HepG2 (cell line): ENCODE results near the gene RPTOR. TPM values are rescaled to one million over a fixed set of nuclear protein-coding genes. Genes with fewer than 3 reads are reported as not detected.

Experiments
- ATAC-seq: fragments of 200-7000 bp; cut with Tn5 transposase; 3 replicates; pipeline ENCODE4 v1.9.1; 2020; ENCODE audit warnings: mild to moderate bottlenecking, moderate library complexity
- BruUV-seq: library from RNA; stranded (reverse); fragments of 400-500 nt; replicated peaks from 2 replicates; lab custom pipeline; 2021; lab: Mats Ljungman, UMichigan
- CTCF ChIA-PET: fragments of 300-600 bp; formaldehyde crosslinking; extraction: SDS; loops from one replicate; lab custom pipeline; 2021; ENCODE audit warnings: low total read pairs, inconsistent platforms, low intra/inter-chr PET ratio; lab: Yijun Ruan, JAX
- POLR2A ChIA-PET: fragments of 350-600 bp; sonication (Branson Sonifier 250); formaldehyde crosslinking; loops from one replicate; lab custom pipeline; 2020; ENCODE audit warnings: antibody characterized with exemption, inconsistent platforms; lab: Yijun Ruan, JAX
- DNase-seq: peaks from one replicate; pipeline ENCODE4 v3.0.0-alpha.2; 2015; ENCODE audit warnings: low spot score
- FAIRE-seq: peaks from 3 replicates; lab custom pipeline; 2011; peaks lifted over from hg19 to GRCh38; lab: Jason Lieb, UNC
- H2AFZ ChIP-seq: one replicate; pipeline ENCODE4 v1.6.1; 2011; ENCODE audit warnings: low read length, inconsistent platforms
- H3K27ac ChIP-seq: fragments of 300-600 bp; 3 replicates; pipeline ENCODE4 v1.8.0; 2011; ENCODE audit warnings: mixed run types, mild to moderate bottlenecking, mixed read lengths, low read length, inconsistent platforms; ENCODE audit not compliant: insufficient read depth; ENCODE audit errors: extremely low read length
- H3K27me3 ChIP-seq, 2 experiments: fragments of 200-600 bp in 1 of 2; 2 replicates in 1 of 2; 3 replicates in 1 of 2; pipeline versions ENCODE4 v1.6.0 to v1.8.0; 2011; ENCODE audit warnings: low read length in 2 of 2, mild to moderate bottlenecking in 2 of 2, moderate library complexity in 2 of 2, inconsistent platforms in 1 of 2; ENCODE audit not compliant: insufficient read depth in 2 of 2, control insufficient read depth in 1 of 2
- H3K36me3 ChIP-seq, 2 experiments: fragments of 200-600 bp in 1 of 2; replicated peaks in 1 of 2; 2 replicates in 1 of 2; 3 replicates in 1 of 2; pipeline versions ENCODE4 v1.5.1 to v1.8.0; 2011; ENCODE audit warnings: low read length in 2 of 2, inconsistent platforms in 1 of 2; ENCODE audit not compliant: insufficient read depth in 2 of 2, control insufficient read depth in 1 of 2
- H3K4me1 ChIP-seq: 2 replicates; pipeline ENCODE4 v1.5.1; 2012; ENCODE audit warnings: low read length, inconsistent platforms; ENCODE audit not compliant: insufficient read depth
- H3K4me2 ChIP-seq: 2 replicates; pipeline ENCODE4 v1.6.0; 2011; ENCODE audit warnings: low read depth, low read length, inconsistent platforms
- H3K4me3 ChIP-seq, 3 experiments: fragments of 200-600 bp in 1 of 3; sonication (generic), shearing (Covaris generic) in 1 of 3; replicated peaks in 1 of 3; 2 replicates each; pipeline ENCODE4 v1.5.1; 2011 to 2016; ENCODE audit warnings: low read length in 3 of 3, inconsistent platforms in 2 of 3, low read depth in 2 of 3, mild to moderate bottlenecking in 2 of 3, control low read depth in 1 of 3, mixed read lengths in 1 of 3; ENCODE audit not compliant: insufficient read depth in 1 of 3
- H3K79me2 ChIP-seq: one replicate; pipeline ENCODE4 v1.6.1; 2011; ENCODE audit warnings: low read length, inconsistent platforms; ENCODE audit not compliant: insufficient read depth
- H3K9ac ChIP-seq: 2 replicates; pipeline ENCODE4 v1.6.0; 2011; ENCODE audit warnings: mild to moderate bottlenecking, low read depth, low read length, inconsistent platforms; ENCODE audit not compliant: insufficient read depth
- H3K9me3 ChIP-seq: 2 replicates; pipeline ENCODE4 v1.5.1; 2012; ENCODE audit warnings: mild to moderate bottlenecking, low read length
- H4K20me1 ChIP-seq: 2 replicates; pipeline ENCODE4 v1.6.0; 2011; ENCODE audit warnings: inconsistent platforms, mild to moderate bottlenecking, low read length, moderate library complexity; ENCODE audit not compliant: insufficient read depth
- ATAD3A ChIP-seq: sonication (generic); formaldehyde crosslinking; IDR thresholded peaks from 2 replicates; pipeline ENCODE4 v1.4.0; 2020; ENCODE audit warnings: missing genetic modification reagents
- EHMT2 ChIP-seq: fragments of 200-600 bp; sonication (generic); IDR thresholded peaks from 2 replicates; pipeline ENCODE4 v1.7.0; 2017; ENCODE audit warnings: antibody characterized with exemption, low read depth, low read length, borderline replicate concordance
- FOXA3 ChIP-seq: IDR thresholded peaks from 2 replicates; pipeline ENCODE4 v1.6.1; 2016; ENCODE audit warnings: missing genetic modification reagents, missing compliant biosample characterization
- FOXK1 ChIP-seq: sonication (generic); formaldehyde crosslinking; IDR thresholded peaks from 2 replicates; pipeline ENCODE4 v1.4.0; 2020; ENCODE audit warnings: low read depth, missing genetic modification reagents, borderline replicate concordance
- MZF1 ChIP-seq: sonication (generic); formaldehyde crosslinking; IDR thresholded peaks from 2 replicates; pipeline ENCODE4 v1.8.1; 2023; ENCODE audit warnings: mild to moderate bottlenecking, missing genetic modification reagents, borderline replicate concordance
- POLR2AphosphoS2 ChIP-seq: IDR thresholded peaks from 2 replicates; pipeline ENCODE4 v1.6.1; 2011; ENCODE audit warnings: low read depth, low read length, improper control_type of control experiment
- RAD21 ChIP-seq: fragments of 450-650 bp; formaldehyde crosslinking; IDR thresholded peaks from 2 replicates; pipeline ENCODE4 v1.5.0; 2020; ENCODE audit warnings: mild to moderate bottlenecking
- RBM39 ChIP-seq: fragments of 200-400 bp; formaldehyde crosslinking; IDR thresholded peaks from one replicate; pipeline ENCODE4 v1.6.1; 2018; ENCODE audit warnings: antibody characterized with exemption, mild to moderate bottlenecking, low read depth, low read length; ENCODE audit not compliant: poor library complexity, severe bottlenecking
- ZNF180 ChIP-seq: sonication (generic); formaldehyde crosslinking; IDR thresholded peaks from 2 replicates; pipeline ENCODE4 v1.4.0; 2020; ENCODE audit warnings: low read depth, missing genetic modification reagents, borderline replicate concordance
- ZNF232 ChIP-seq: sonication (generic); formaldehyde crosslinking; IDR thresholded peaks from 2 replicates; pipeline ENCODE4 v1.4.0; 2020; ENCODE audit warnings: missing genetic modification reagents, borderline replicate concordance
- WGBS: methylation state at CpG from one replicate; pipeline ENCODE4 v1.1.6; 2017; ENCODE audit warnings: low lambda C conversion rate; 5-methylcytosine and 5-hydroxymethylcytosine counted together
- in situ Hi-C: cut with HindIII; loops from 2 replicates; pipeline ENCODE4 v1.10.0; 2017; ENCODE audit warnings: low pct_unique_long_range_greater_than_20kb; ENCODE audit not compliant: extremely low pct_ligation_motif_present
- intact Hi-C: fragments of 100-400 bp; cut with micrococcal nuclease; formaldehyde crosslinking; loops from one replicate; pipeline ENCODE4 v1.10.0; 2022; ENCODE audit not compliant: unreplicated experiment
- polyA plus RNA-seq, 8 experiments: library from polyadenylated mRNA; depleted of rRNA in 3 of 8; stranded (reverse) in 7 of 8; unstranded in 1 of 8; fragments of >200 nt; fragmentation: Illumina TruSeq in 4 of 8; extraction: Trizol in 4 of 8; gene quantifications; 2 replicates each; pipeline versions ENCODE4 v1.2.1 to v1.2.3, GENCODE V29; 2011 to 2016; ENCODE audit warnings: low read depth in 4 of 8, missing spikeins in 1 of 8, mixed read lengths in 1 of 8; ENCODE audit not compliant: insufficient read depth in 1 of 8
- total RNA-seq, 5 experiments: library from RNA; depleted of rRNA; stranded (reverse); fragments of >200 nt; fragmentation: Illumina TruSeq; extraction: Trizol; gene quantifications; 2 replicates each; pipeline ENCODE4 v1.2.3, GENCODE V29; 2016; ENCODE audit warnings: low read depth in 1 of 5
- TF ChIP-seq, protein P1 (sequence below): sonication (generic); formaldehyde crosslinking; IDR thresholded peaks from 2 replicates; pipeline ENCODE4 v1.4.0; 2020; ENCODE audit warnings: missing genetic modification reagents
- TF ChIP-seq, protein P2 (sequence below): sonication (generic); formaldehyde crosslinking; IDR thresholded peaks from 2 replicates; pipeline ENCODE4 v1.4.0; 2020; ENCODE audit warnings: mild to moderate bottlenecking, missing genetic modification reagents
- TF ChIP-seq, protein P3 (sequence below): IDR thresholded peaks from 2 replicates; pipeline ENCODE4 v1.6.1; 2016; ENCODE audit warnings: low read depth, control low read depth
- TF ChIP-seq, protein P4 (sequence below): sonication (generic); formaldehyde crosslinking; conservative IDR thresholded peaks from 2 replicates; pipeline ENCODE4 v1.5.0; 2020; ENCODE audit warnings: missing genetic modification reagents
- TF ChIP-seq, protein P5 (sequence below): sonication (generic); formaldehyde crosslinking; IDR thresholded peaks from 2 replicates; pipeline ENCODE4 v1.8.1; 2023; ENCODE audit warnings: mild to moderate bottlenecking, moderate library complexity, missing genetic modification reagents

RPTOR gene
- total and polyA plus RNA-seq, 2 of the 13 experiments (the other 11 are each of a cell fraction or from before 2014, with no cell fraction given): 6.6 to 25.3 TPM

DNA sequence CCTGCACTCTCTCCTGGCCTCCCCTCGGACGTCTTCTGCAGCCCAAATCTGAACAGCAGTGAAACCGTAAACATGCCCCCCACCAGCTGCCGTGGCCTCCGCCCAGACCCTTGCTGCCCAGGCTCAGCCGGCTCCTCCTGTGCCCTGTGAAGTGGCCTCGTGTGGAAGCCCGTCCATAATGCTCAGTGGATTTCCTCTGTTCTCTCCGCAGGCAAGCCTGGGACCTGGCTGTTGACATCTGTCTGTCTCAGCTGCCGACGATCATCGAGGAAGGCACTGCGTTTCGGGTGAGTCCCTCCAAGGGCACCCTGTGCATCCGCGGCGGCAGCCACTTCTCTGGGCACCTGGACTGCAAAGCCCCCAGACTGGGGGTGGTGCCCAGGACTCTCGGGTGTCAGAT is 293.1 kb downstream of the RPTOR start:
- Histone ChIP-seq H3K9me3 (no peaks in the 10 kb centered on the region), H3K36me3 (peaks cover 6 to 22% of the 10 kb centered on the region in 2 experiments; a peak in 4 of 5 replicates), H2AFZ (no peak overlapping the region), H3K4me2 (no peak overlapping the region), H3K79me2 (no peaks in the 10 kb centered on the region), H3K9ac (no peak overlapping the region), H3K27me3 (no peaks in the 10 kb centered on the region), H4K20me1 (no peaks in the 10 kb centered on the region), H3K4me3 (no peak overlapping the region), H3K27ac (no peak overlapping the region), H3K4me1 (peaks cover 10% of the 10 kb centered on the region)
- DNase-seq: no peak
- ChIA-PET POLR2A (no interaction called here), CTCF (no interaction called here)
- in situ Hi-C loops (no loop called here), intact Hi-C loops (no loop called here)
- BruUV-seq: no TSS peak
- WGBS: 97% methylated on average over 18 of the region's 18 CpGs
- ATAC-seq: no peak
- FAIRE-seq: no peak
- TF ChIP-seq MZF1 (CRISPR knock-in tag) (no peak), ZNF180 (CRISPR knock-in tag) (no peak), RBM39 (no peak), FOXK1 (CRISPR knock-in tag) (no peak), FOXA3 (CRISPR knock-in tag) (no peak), ZNF232 (CRISPR knock-in tag) (no peak), ATAD3A (no peak), POLR2AphosphoS2 (no peak), EHMT2 (no peak), RAD21 (CRISPR knock-in tag) (no peak)
- TF ChIP-seq, protein P1, sequence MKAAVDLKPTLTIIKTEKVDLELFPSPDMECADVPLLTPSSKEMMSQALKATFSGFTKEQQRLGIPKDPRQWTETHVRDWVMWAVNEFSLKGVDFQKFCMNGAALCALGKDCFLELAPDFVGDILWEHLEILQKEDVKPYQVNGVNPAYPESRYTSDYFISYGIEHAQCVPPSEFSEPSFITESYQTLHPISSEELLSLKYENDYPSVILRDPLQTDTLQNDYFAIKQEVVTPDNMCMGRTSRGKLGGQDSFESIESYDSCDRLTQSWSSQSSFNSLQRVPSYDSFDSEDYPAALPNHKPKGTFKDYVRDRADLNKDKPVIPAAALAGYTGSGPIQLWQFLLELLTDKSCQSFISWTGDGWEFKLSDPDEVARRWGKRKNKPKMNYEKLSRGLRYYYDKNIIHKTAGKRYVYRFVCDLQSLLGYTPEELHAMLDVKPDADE (CRISPR knock-in tag): no peak
- TF ChIP-seq, protein P2, sequence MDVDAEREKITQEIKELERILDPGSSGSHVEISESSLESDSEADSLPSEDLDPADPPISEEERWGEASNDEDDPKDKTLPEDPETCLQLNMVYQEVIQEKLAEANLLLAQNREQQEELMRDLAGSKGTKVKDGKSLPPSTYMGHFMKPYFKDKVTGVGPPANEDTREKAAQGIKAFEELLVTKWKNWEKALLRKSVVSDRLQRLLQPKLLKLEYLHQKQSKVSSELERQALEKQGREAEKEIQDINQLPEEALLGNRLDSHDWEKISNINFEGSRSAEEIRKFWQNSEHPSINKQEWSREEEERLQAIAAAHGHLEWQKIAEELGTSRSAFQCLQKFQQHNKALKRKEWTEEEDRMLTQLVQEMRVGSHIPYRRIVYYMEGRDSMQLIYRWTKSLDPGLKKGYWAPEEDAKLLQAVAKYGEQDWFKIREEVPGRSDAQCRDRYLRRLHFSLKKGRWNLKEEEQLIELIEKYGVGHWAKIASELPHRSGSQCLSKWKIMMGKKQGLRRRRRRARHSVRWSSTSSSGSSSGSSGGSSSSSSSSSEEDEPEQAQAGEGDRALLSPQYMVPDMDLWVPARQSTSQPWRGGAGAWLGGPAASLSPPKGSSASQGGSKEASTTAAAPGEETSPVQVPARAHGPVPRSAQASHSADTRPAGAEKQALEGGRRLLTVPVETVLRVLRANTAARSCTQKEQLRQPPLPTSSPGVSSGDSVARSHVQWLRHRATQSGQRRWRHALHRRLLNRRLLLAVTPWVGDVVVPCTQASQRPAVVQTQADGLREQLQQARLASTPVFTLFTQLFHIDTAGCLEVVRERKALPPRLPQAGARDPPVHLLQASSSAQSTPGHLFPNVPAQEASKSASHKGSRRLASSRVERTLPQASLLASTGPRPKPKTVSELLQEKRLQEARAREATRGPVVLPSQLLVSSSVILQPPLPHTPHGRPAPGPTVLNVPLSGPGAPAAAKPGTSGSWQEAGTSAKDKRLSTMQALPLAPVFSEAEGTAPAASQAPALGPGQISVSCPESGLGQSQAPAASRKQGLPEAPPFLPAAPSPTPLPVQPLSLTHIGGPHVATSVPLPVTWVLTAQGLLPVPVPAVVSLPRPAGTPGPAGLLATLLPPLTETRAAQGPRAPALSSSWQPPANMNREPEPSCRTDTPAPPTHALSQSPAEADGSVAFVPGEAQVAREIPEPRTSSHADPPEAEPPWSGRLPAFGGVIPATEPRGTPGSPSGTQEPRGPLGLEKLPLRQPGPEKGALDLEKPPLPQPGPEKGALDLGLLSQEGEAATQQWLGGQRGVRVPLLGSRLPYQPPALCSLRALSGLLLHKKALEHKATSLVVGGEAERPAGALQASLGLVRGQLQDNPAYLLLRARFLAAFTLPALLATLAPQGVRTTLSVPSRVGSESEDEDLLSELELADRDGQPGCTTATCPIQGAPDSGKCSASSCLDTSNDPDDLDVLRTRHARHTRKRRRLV (CRISPR knock-in tag): no peak
- TF ChIP-seq, protein P3, sequence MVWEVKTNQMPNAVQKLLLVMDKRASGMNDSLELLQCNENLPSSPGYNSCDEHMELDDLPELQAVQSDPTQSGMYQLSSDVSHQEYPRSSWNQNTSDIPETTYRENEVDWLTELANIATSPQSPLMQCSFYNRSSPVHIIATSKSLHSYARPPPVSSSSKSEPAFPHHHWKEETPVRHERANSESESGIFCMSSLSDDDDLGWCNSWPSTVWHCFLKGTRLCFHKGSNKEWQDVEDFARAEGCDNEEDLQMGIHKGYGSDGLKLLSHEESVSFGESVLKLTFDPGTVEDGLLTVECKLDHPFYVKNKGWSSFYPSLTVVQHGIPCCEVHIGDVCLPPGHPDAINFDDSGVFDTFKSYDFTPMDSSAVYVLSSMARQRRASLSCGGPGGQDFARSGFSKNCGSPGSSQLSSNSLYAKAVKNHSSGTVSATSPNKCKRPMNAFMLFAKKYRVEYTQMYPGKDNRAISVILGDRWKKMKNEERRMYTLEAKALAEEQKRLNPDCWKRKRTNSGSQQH (CRISPR knock-in tag): no peak
- TF ChIP-seq, protein P4, sequence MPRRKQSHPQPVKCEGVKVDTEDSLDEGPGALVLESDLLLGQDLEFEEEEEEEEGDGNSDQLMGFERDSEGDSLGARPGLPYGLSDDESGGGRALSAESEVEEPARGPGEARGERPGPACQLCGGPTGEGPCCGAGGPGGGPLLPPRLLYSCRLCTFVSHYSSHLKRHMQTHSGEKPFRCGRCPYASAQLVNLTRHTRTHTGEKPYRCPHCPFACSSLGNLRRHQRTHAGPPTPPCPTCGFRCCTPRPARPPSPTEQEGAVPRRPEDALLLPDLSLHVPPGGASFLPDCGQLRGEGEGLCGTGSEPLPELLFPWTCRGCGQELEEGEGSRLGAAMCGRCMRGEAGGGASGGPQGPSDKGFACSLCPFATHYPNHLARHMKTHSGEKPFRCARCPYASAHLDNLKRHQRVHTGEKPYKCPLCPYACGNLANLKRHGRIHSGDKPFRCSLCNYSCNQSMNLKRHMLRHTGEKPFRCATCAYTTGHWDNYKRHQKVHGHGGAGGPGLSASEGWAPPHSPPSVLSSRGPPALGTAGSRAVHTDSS (CRISPR knock-in tag): no peak
- TF ChIP-seq, protein P5, sequence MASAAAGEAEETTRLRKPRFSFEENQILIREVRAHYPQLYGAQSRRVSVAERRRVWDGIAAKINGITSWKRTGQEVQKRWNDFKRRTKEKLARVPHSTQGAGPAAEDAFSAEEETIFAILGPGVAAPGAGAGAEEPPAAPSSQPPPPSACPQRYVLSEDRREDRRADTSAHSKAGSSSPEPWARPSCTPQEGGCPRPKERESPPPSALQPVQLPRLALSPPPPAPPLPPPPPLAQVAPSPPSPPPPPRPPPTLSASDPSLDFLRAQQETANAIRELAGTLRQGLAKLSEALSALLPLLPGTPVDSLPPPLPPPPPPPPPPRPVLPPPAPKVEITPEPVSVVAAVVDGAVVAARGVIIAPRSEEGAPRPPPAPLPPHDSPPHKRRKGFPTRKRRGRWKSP (CRISPR knock-in tag): no peak
